SH-SY5Y (cell line): ENCODE measurements around the gene SDR39U1.

Experiments
- GATA2 ChIP-seq: IDR thresholded peaks from 2 replicates; pipeline ENCODE4 v1.6.1; 2011; ENCODE audit warnings: mild to moderate bottlenecking, low read depth, low read length
- GATA3 ChIP-seq: IDR thresholded peaks from 2 replicates; pipeline ENCODE4 v1.6.1; 2011; ENCODE audit warnings: low read depth, mild to moderate bottlenecking, low read length, moderate library complexity

- TF ChIP-seq GATA3 (no peak), GATA2 (no peak)
Observed at GRCh38 chr14:24434676-24435075, 7.9 kb downstream of the SDR39U1 start.
